Skeletal muscle satellite cell (primary cell): Measurements from ENCODE around the gene JMJD8.

ENCODE experiments used
- H3K27me3 ChIP-seq: 2 replicates; pipeline ENCODE4 v1.7.0; 2013; ENCODE audit warnings: low read length; ENCODE audit not compliant: control insufficient read depth, insufficient read depth
- H3K36me3 ChIP-seq: 2 replicates; pipeline ENCODE4 v1.7.0; 2013; ENCODE audit warnings: mild to moderate bottlenecking, control low read depth, low read length; ENCODE audit not compliant: insufficient read depth
- H3K4me1 ChIP-seq: 2 replicates; pipeline ENCODE4 v1.7.0; 2013; ENCODE audit warnings: low read length; ENCODE audit not compliant: control insufficient read depth, insufficient read depth
- H3K4me2 ChIP-seq: 2 replicates; pipeline ENCODE4 v1.7.0; 2013; ENCODE audit warnings: mild to moderate bottlenecking, low read length
- H3K4me3 ChIP-seq: 2 replicates; pipeline ENCODE4 v1.7.0; 2013; ENCODE audit warnings: low read length
- H3K9ac ChIP-seq: 2 replicates; pipeline ENCODE4 v1.7.0; 2013; ENCODE audit warnings: mild to moderate bottlenecking, low read depth, low read length, moderate library complexity
- H3K9me3 ChIP-seq: replicated peaks from 2 replicates; pipeline ENCODE4 v1.7.0; 2013; ENCODE audit warnings: mild to moderate bottlenecking, control low read depth, low read length

Gene JMJD8

GRCh38 chr16:657487-657886, 26.6 kb downstream of the JMJD8 start:
- Histone ChIP-seq H3K4me3 (no peak overlapping the region), H3K36me3 (peaks cover 15% of the 10 kb centered on the region), H3K9ac (no peak overlapping the region), H3K9me3 (no peaks in the 10 kb centered on the region), H3K27me3 (no peaks in the 10 kb centered on the region), H3K4me1 (peaks cover 11% of the 10 kb centered on the region), H3K4me2 (no peak overlapping the region)

- Histone ChIP-seq H3K9me3 (no peaks in the 10 kb centered on the region), H3K36me3 (peaks cover 13% of the 10 kb centered on the region), H3K4me3 (no peak overlapping the region), H3K4me1 (peaks cover 8% of the 10 kb centered on the region), H3K9ac (no peak overlapping the region), H3K4me2 (no peak overlapping the region), H3K27me3 (no peaks in the 10 kb centered on the region)
Observed at GRCh38 chr16:654034-654433, 30.1 kb downstream of the JMJD8 start.

- Histone ChIP-seq H3K36me3 (peaks cover 4% of the 10 kb centered on the region), H3K4me3 (no peak overlapping the region), H3K4me2 (no peak overlapping the region), H3K9ac (no peak overlapping the region), H3K27me3 (no peaks in the 10 kb centered on the region), H3K4me1 (peaks cover 19% of the 10 kb centered on the region), H3K9me3 (no peaks in the 10 kb centered on the region)
Observed at GRCh38 chr16:652454-653305, 31.5 kb downstream of the JMJD8 start.

GRCh38 chr16:651844-652243, 32.3 kb downstream of the JMJD8 start:
- Histone ChIP-seq H3K9ac (no peak overlapping the region), H3K4me1 (peaks cover 21% of the 10 kb centered on the region), H3K4me2 (no peak overlapping the region), H3K9me3 (no peaks in the 10 kb centered on the region), H3K36me3 (peaks cover 4% of the 10 kb centered on the region), H3K4me3 (no peak overlapping the region), H3K27me3 (no peaks in the 10 kb centered on the region)

- Histone ChIP-seq H3K9me3 (no peaks in the 10 kb centered on the region), H3K9ac (peak overlapping the region; percentile 94), H3K4me1 (peaks cover 21% of the 10 kb centered on the region), H3K27me3 (no peaks in the 10 kb centered on the region), H3K36me3 (no peaks in the 10 kb centered on the region), H3K4me2 (peak overlapping the region; percentile 95), H3K4me3 (peak overlapping the region; percentile 77)
Observed at GRCh38 chr16:649631-650030, 34.5 kb downstream of the JMJD8 start.

- Histone ChIP-seq H3K4me2 (peak within 1 kb of the TSS; percentile 95), H3K27me3 (no peaks in the 10 kb centered on the region), H3K36me3 (no peaks in the 10 kb centered on the region), H3K4me3 (peak within 1 kb of the TSS; percentile 77), H3K4me1 (peaks cover 21% of the 10 kb centered on the region), H3K9ac (peak within 1 kb of the TSS; percentile 94), H3K9me3 (no peaks in the 10 kb centered on the region)
Observed at GRCh38 chr16:648781-649589, 35.1 kb downstream of the JMJD8 start, which contains the start of gene WDR90. TSS of gene WDR90 (plus strand) at chr16:649365. CDS start at chr16:649417, 52 bp downstream.

- H3K9ac ChIP-seq: peak overlapping the region; percentile 94
- peak overlapping the region; percentile 95 for H3K4me2 ChIP-seq
- H3K9me3 ChIP-seq: no peaks in the 10 kb centered on the region
- no peaks in the 10 kb centered on the region for H3K36me3 ChIP-seq
- H3K27me3 ChIP-seq: no peaks in the 10 kb centered on the region
- H3K4me1 ChIP-seq: peaks cover 21% of the 10 kb centered on the region
- peak overlapping the region; percentile 77 for H3K4me3 ChIP-seq
Observed at GRCh38 chr16:648071-648780, 35.9 kb downstream of the JMJD8 start.

GRCh38 chr16:647173-647902, 36.8 kb downstream of the JMJD8 start:
- Histone ChIP-seq H3K9me3 (no peaks in the 10 kb centered on the region), H3K36me3 (no peaks in the 10 kb centered on the region), H3K4me2 (no peak overlapping the region), H3K9ac (no peak overlapping the region), H3K4me1 (peaks cover 28% of the 10 kb centered on the region), H3K27me3 (no peaks in the 10 kb centered on the region), H3K4me3 (no peak overlapping the region)

- Histone ChIP-seq H3K4me1 (peaks cover 29% of the 10 kb centered on the region), H3K9me3 (no peaks in the 10 kb centered on the region), H3K9ac (no peak overlapping the region), H3K36me3 (no peaks in the 10 kb centered on the region), H3K4me2 (no peak overlapping the region), H3K27me3 (no peaks in the 10 kb centered on the region), H3K4me3 (no peak overlapping the region)
Observed at GRCh38 chr16:646679-647172, 37.4 kb downstream of the JMJD8 start.

GRCh38 chr16:645852-646678, 38.1 kb downstream of the JMJD8 start:
- H3K36me3 ChIP-seq: no peaks in the 10 kb centered on the region
- H3K4me2 ChIP-seq: no peak overlapping the region
- H3K4me1 ChIP-seq: peaks cover 35% of the 10 kb centered on the region
- no peak overlapping the region for H3K9ac ChIP-seq
- H3K9me3 ChIP-seq: no peaks in the 10 kb centered on the region
- H3K27me3 ChIP-seq: no peaks in the 10 kb centered on the region
- no peak overlapping the region for H3K4me3 ChIP-seq
